Right lobe of liver (tissue), 6 donors: ENCODE results near the gene NPPC. TPM values are rescaled to one million over a fixed set of nuclear protein-coding genes. Genes with fewer than 3 reads are reported as not detected.
"Not testable (repeated sequence)": the region's sequence is repeated elsewhere in the genome, so short reads cannot be mapped to it uniquely, and the experiment has no call there.

Source experiments
- ATAC-seq, 4 donors: fragments of 200-7000 bp; cut with Tn5 transposase; one replicate each; pipeline ENCODE4 v1.9.1; 2020; ENCODE audit warnings: mild to moderate bottlenecking in 4 of 4, moderate library complexity in 4 of 4
- DNase-seq, 3 donors: peaks; one replicate each; pipeline ENCODE4 v3.0.0-alpha.2; 2020
- H3K27ac ChIP-seq, 3 donors: fragments of 200-600 bp; one replicate each; pipeline ENCODE4 v1.8.0; 2022
- H3K27me3 ChIP-seq, 2 donors: fragments of 200-600 bp; one replicate each; pipeline ENCODE4 v1.8.0; 2022
- H3K36me3 ChIP-seq, 4 donors: fragments of 200-600 bp; sonication (generic) in 1 of 4; one replicate each; pipeline versions ENCODE4 v1.5.1 to v1.8.0; 2017 to 2022; ENCODE audit warnings: control low read depth in 1 of 4
- H3K4me1 ChIP-seq, 4 donors: fragments of 200-600 bp; sonication (generic) in 1 of 4; one replicate each; pipeline versions ENCODE4 v1.5.1 to v1.8.0; 2017 to 2022; ENCODE audit warnings: control low read depth in 1 of 4
- H3K4me3 ChIP-seq, 3 donors: fragments of 200-600 bp; one replicate each; pipeline ENCODE4 v1.8.0; 2022
- H3K9me3 ChIP-seq, 4 donors: fragments of 200-600 bp; sonication (generic) in 1 of 4; one replicate each; pipeline versions ENCODE4 v1.5.1 to v1.8.0; 2017 to 2022; ENCODE audit warnings: control low read depth in 1 of 4
- POLR2A ChIP-seq: fragments of 450-650 bp; IDR thresholded peaks from one replicate; pipeline ENCODE4 v1.6.1; 2017; ENCODE audit warnings: antibody characterized with exemption, mild to moderate bottlenecking
- WGBS: methylation state at CpG from one replicate; pipeline ENCODE4 v1.1.6; 2018; ENCODE audit warnings: low coverage, low lambda C conversion rate; ENCODE audit not compliant: insufficient coverage; ENCODE audit errors: missing lambda C conversion rate; 5-methylcytosine and 5-hydroxymethylcytosine counted together
- intact Hi-C, 2 donors: fragments of 100-400 bp; cut with DNase I; formaldehyde crosslinking; loops; one replicate each; pipeline versions ENCODE4 v1.11.2 to v1.14.1; 2022
- total RNA-seq, 6 experiments: library from RNA; depleted of rRNA in 2 of 6; stranded (reverse); fragments of >200 nt in 2 of 6; fragmentation: NEBNext Ultra II Directional in 3 of 6; extraction: Animal tissue kit (Norgen Biotek cat#: 25700) in 3 of 6; gene quantifications; one replicate each; pipeline versions ENCODE4 v1.1.0 to v1.2.4, GENCODE V29; 2016 to 2023
- TF ChIP-seq, protein P1 (sequence below), 4 donors: fragments of 200-600 bp in 3 of 4; fragments of 450-650 bp in 1 of 4; IDR thresholded peaks; one replicate each; pipeline versions ENCODE4 v1.5.1 to v1.8.0; 2016 to 2022; ENCODE audit warnings: antibody characterized with exemption in 4 of 4, mild to moderate bottlenecking in 2 of 4
- donor health status: DM: no; HTN: yes; CAD: no.
- donor health status: DM: no; HTN: no; CAD: no.
- donor health status: DM: no; HTN: no; CAD: no.
- donor health status: DM: no; HTN: yes; CAD: no.
- donor health status: DM: no; HTN: yes; CAD: no.

NPPC gene
- total RNA-seq, 6 experiments from 2014 or later: not detected

DNA sequence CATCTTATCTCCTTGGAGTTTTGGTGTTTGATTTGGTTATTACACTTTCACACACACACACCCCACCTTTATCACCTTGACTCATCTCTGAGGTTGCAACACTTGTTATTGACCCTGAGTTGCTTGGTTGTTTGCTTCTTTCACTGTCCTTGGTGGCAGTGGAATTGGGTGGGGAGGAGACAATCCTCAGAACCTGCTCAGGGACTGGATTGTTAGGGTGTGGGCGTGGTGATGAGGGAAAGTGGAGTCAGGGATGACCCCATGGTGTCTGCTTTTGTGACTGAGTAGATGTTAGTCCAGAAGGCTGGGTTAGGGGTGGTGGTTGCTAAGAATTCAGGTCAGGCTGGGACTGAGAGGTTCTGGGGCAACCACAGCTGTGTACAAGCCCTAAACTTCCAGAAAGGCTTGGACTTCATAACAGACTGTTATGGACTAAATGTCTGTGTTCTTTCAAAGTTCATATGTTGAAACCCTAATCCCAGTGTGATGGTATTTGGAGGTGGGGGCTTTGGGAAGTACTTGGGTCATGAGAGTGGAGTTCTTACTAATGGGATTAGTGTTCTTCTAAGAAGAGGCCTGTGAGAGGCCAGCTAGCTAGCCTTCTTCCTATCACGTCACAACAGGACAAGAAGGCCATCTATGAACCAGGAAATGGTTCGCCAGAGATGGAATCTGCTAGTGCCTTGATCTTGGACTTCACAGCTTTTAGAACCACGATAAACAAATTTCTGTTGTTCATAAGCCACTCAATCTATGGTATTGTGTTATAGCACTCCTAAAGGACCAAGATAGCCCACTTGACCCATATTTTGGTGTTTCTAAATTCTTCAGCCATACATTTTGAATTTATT, 31.9 kb upstream of the NPPC start:
- intact Hi-C loops: no loop called here
- no peak overlapping the region for H3K4me3 ChIP-seq
- H3K27me3 ChIP-seq: no peaks in the 10 kb centered on the region
- whole genome bisulfite sequencing: 67% methylated on average over 3 of the region's 4 CpGs
- no peaks in the 10 kb centered on the region for H3K36me3 ChIP-seq
- peak in 2 of 4 donors; percentile 39 to 47 for ATAC-seq
- no peaks in the 10 kb centered on the region for H3K9me3 ChIP-seq
- TF ChIP-seq, protein P1, sequence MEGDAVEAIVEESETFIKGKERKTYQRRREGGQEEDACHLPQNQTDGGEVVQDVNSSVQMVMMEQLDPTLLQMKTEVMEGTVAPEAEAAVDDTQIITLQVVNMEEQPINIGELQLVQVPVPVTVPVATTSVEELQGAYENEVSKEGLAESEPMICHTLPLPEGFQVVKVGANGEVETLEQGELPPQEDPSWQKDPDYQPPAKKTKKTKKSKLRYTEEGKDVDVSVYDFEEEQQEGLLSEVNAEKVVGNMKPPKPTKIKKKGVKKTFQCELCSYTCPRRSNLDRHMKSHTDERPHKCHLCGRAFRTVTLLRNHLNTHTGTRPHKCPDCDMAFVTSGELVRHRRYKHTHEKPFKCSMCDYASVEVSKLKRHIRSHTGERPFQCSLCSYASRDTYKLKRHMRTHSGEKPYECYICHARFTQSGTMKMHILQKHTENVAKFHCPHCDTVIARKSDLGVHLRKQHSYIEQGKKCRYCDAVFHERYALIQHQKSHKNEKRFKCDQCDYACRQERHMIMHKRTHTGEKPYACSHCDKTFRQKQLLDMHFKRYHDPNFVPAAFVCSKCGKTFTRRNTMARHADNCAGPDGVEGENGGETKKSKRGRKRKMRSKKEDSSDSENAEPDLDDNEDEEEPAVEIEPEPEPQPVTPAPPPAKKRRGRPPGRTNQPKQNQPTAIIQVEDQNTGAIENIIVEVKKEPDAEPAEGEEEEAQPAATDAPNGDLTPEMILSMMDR (IDR thresholded peaks at IDR 0.05): no peak
- TF ChIP-seq POLR2A: no peak
- H3K4me1 ChIP-seq: peaks cover 0 to 8% (median 0%) of the 10 kb centered on the region in 4 donors
- no peak for DNase-seq
- no peak overlapping the region for H3K27ac ChIP-seq

DNA sequence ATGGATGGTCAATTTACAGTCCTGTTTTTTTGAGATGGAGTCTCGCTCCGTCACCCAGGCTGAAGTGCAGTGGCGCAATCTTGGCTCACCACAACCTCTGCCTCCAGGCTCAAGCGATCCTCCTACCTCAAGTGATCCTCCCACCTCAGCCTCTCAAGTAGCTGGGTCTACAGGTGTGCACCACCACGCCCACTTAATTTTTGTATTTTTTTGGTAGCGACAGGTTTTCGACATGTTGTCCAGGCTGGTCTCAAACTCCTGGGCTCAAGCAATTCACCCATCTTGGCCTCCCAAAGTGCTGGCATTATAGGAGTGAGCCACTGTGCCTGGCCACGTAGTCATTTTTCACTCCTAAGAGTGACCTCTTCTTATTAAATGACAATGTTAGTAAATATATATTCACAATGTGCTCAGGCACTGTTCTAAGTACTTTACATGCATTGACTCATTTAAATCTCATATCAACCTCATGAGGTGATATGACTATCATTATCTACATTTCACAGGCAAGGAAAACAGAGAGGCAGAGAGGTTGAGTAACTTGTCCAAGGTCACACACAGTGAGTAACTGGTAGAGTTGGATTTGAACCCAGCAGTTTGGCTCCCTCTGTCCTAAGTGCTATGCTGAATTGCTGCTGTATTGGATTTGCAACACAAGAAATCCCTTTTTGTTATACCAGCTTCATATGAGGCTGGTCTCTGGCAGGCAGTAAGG, 29.7 kb upstream of the NPPC start:
- Histone ChIP-seq H3K4me1 (peaks cover 0 to 8% (median 0%) of the 10 kb centered on the region in 4 donors), H3K27me3 (no peaks in the 10 kb centered on the region), H3K27ac (no peak overlapping the region), H3K9me3 (no peaks in the 10 kb centered on the region), H3K4me3 (no peak overlapping the region), H3K36me3 (no peaks in the 10 kb centered on the region)
- intact Hi-C loops: no loop called here
- WGBS: 91% methylated on average over 8 of the region's 8 CpGs
- TF ChIP-seq POLR2A: no peak
- TF ChIP-seq, protein P1 (IDR thresholded peaks at IDR 0.05): no peak
- peak in 1 of 4 donors; percentile 37 for ATAC-seq
- DNase-seq: no peak

DNA sequence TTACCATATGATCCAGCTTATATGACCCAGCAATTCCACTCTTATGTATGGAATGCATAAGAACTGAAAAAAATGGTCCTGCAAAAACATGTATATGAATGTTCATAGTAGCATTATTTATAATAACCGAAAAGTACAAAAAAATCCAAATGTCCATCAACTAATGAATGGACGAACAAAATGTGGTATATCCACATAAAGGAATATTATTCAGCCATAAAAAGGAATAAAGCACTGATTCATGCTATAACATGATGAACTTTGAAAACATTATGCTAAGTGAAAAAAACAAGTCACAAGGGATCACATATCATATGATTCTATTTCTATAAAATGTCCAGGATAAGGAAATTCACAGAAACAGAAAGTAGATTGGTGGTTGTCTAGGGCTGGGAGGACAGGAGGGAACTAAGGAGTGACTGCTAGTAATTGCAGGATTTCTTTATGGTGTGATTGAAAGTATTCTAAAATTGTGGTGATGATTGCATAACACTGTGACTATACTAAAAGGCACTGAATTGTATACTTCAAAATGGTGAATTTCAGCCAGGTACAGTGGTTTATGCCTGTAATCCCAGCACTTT, 25.3 kb upstream of the NPPC start:
- no peaks in the 10 kb centered on the region for H3K4me1 ChIP-seq
- H3K9me3 ChIP-seq: no peaks in the 10 kb centered on the region
- no peaks in the 10 kb centered on the region for H3K36me3 ChIP-seq
- no peak overlapping the region for H3K4me3 ChIP-seq
- DNase-seq: no peak
- ATAC-seq: no peak
- intact Hi-C loops: no loop called here
- no peak overlapping the region for H3K27ac ChIP-seq
- no peaks in the 10 kb centered on the region for H3K27me3 ChIP-seq
- TF ChIP-seq POLR2A: no peak
- TF ChIP-seq, protein P1 (IDR thresholded peaks at IDR 0.05): no peak
- WGBS: 45% methylated on average over 2 of the region's 2 CpGs

DNA sequence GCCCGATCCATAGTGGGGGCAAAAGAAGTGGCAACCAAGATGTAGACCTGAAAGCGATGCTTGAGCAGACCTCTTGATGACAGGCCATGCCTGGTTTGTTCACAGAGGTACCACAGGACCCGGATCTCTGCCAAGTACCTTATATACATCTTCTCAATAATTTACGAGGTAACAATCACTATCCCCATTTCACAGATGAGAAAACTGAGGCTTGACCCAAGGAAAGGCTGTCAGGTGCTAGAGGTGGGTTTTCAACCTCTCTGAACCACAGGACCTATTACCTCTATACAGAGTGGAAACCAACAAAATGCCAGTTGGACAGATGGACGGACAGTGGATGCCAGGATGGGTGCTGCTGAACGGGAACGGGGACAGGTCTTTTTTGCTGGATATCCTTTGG, 21.5 kb upstream of the NPPC start:
- no peak overlapping the region for H3K4me3 ChIP-seq
- no peak for ATAC-seq
- intact Hi-C loops: no loop called here
- H3K4me1 ChIP-seq: peaks cover 0 to 3% (median 0%) of the 10 kb centered on the region in 4 donors
- TF ChIP-seq, protein P1 (IDR thresholded peaks at IDR 0.05): no peak
- TF ChIP-seq POLR2A: no peak
- H3K9me3 ChIP-seq: no peaks in the 10 kb centered on the region
- no peaks in the 10 kb centered on the region for H3K27me3 ChIP-seq
- WGBS: 58% methylated on average over 5 of the region's 7 CpGs
- no peaks in the 10 kb centered on the region for H3K36me3 ChIP-seq
- no peak for DNase-seq
- H3K27ac ChIP-seq: no peak overlapping the region

DNA sequence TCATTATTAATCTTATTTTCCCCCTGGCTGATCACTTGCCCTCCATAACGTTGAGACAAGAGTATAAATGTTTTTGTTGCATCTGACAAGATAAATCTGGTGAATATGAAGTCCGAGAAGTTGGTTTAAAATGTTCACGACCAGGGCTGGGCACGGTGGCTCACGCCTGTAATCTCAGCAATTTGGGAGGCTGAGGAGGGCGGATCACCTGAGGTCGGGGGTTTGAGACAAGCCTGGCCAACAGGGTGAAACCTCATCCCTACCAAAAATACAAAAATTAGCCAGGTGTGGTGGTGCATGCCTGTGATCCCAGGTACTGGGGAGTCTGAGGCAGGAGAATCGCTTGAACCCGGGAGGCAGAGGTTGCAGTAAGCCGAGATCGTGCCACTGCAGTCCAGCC, 20.9 kb upstream of the NPPC start:
- ATAC-seq, H3K4me1 ChIP-seq, H3K4me3 ChIP-seq, H3K27me3 ChIP-seq, intact Hi-C loops, H3K36me3 ChIP-seq, H3K9me3 ChIP-seq, H3K27ac ChIP-seq, DNase-seq: not testable (repeated sequence)
- WGBS: 79% methylated on average over 7 of the region's 11 CpGs
